GM12878 (cell line): ENCODE results near the gene NSMCE1. TPM values are rescaled to one million over a fixed set of nuclear protein-coding genes. Genes with fewer than 3 reads are reported as not detected.

ENCODE experiments used
- ATAC-seq: fragments of 200-7000 bp; cut with Tn5 transposase; 3 replicates; pipeline ENCODE4 v1.9.1; 2020; ENCODE audit warnings: mild to moderate bottlenecking, moderate library complexity
- BruUV-seq: library from RNA; stranded (reverse); fragments of 400-500 nt; replicated peaks from 2 replicates; lab custom pipeline; 2021; lab: Mats Ljungman, UMichigan
- CTCF ChIA-PET: fragments of 300-600 bp; sonication (Branson Sonifier 250); formaldehyde crosslinking; extraction: SDS; loops from one replicate; lab custom pipeline; 2021; ENCODE audit warnings: inconsistent platforms; lab: Yijun Ruan, JAX
- POLR2A ChIA-PET: fragments of 350-600 bp; formaldehyde crosslinking; extraction: SDS; loops from one replicate; lab custom pipeline; 2021; ENCODE audit warnings: inconsistent platforms; lab: Charles Lee
- RAD21 ChIA-PET: fragments of 300-600 bp; sonication (Branson Sonifier 250); formaldehyde crosslinking; loops from one replicate; lab custom pipeline; 2023; ENCODE audit warnings: antibody characterized with exemption; ENCODE audit not compliant: unreplicated experiment; lab: Charles Lee
- SMC1A ChIA-PET: fragments of 300-600 bp; sonication (Branson Sonifier 250); formaldehyde crosslinking; loops from one replicate; lab custom pipeline; 2023; ENCODE audit not compliant: unreplicated experiment, uncharacterized antibody; lab: Charles Lee
- DNase-seq: peaks from one replicate; pipeline ENCODE4 v3.0.0-alpha.2; 2011; ENCODE audit warnings: low read depth, low spot score
- FAIRE-seq: peaks from 3 replicates; lab custom pipeline; 2011; peaks lifted over from hg19 to GRCh38; lab: Jason Lieb, UNC
- H2AFZ ChIP-seq: 2 replicates; pipeline ENCODE4 v1.6.0; 2011; ENCODE audit warnings: low read depth, low read length, control low read depth; ENCODE audit not compliant: control insufficient read depth
- H3K27ac ChIP-seq: 2 replicates; pipeline ENCODE4 v1.5.1; 2011; ENCODE audit warnings: control low read depth; ENCODE audit not compliant: control insufficient read depth, insufficient read depth
- H3K27me3 ChIP-seq, 2 experiments: replicated peaks in 1 of 2; 2 replicates each; pipeline versions ENCODE4 v1.6.0 to v1.6.1; 2011; ENCODE audit warnings: low read length in 1 of 2; ENCODE audit not compliant: control insufficient read depth in 2 of 2, insufficient read depth in 2 of 2
- H3K36me3 ChIP-seq, 2 experiments: 2 replicates each; pipeline ENCODE4 v1.5.1; 2011; ENCODE audit warnings: low read length in 1 of 2; ENCODE audit not compliant: control insufficient read depth in 2 of 2, insufficient read depth in 2 of 2
- H3K4me1 ChIP-seq: 2 replicates; pipeline ENCODE4 v1.6.1; 2011; ENCODE audit warnings: mild to moderate bottlenecking, low read length, moderate library complexity, mixed read lengths; ENCODE audit not compliant: control insufficient read depth, insufficient read depth
- H3K4me2 ChIP-seq: 2 replicates; pipeline ENCODE4 v1.6.0; 2011; ENCODE audit warnings: control low read depth; ENCODE audit not compliant: control insufficient read depth, insufficient read depth
- H3K4me3 ChIP-seq: fragments of 200-600 bp; sonication (generic); 2 replicates; pipeline ENCODE4 v1.5.1; 2016
- H3K79me2 ChIP-seq: 2 replicates; pipeline ENCODE4 v1.6.0; 2011; ENCODE audit warnings: low read length; ENCODE audit not compliant: control insufficient read depth, insufficient read depth
- H3K9ac ChIP-seq: 2 replicates; pipeline ENCODE4 v1.8.0; 2011; ENCODE audit warnings: low read length, control low read depth, mixed read lengths; ENCODE audit not compliant: control insufficient read depth, insufficient read depth
- H3K9me3 ChIP-seq: replicated peaks from 3 replicates; pipeline ENCODE4 v1.5.1; 2011; ENCODE audit warnings: mild to moderate bottlenecking, low read length; ENCODE audit not compliant: control insufficient read depth, insufficient read depth
- H4K20me1 ChIP-seq: 2 replicates; pipeline ENCODE4 v1.6.0; 2011; ENCODE audit not compliant: control insufficient read depth, insufficient read depth
- EED ChIP-seq: sonication (generic); IDR thresholded peaks from 2 replicates; pipeline ENCODE4 v1.6.1; 2016; ENCODE audit warnings: antibody characterized with exemption, low read depth
- ZNF687 ChIP-seq: fragments of 450-650 bp; IDR thresholded peaks from 2 replicates; pipeline ENCODE4 v1.6.1; 2017; ENCODE audit warnings: mild to moderate bottlenecking, moderate library complexity
- WGBS: methylation state at CpG from one replicate; pipeline ENCODE4 v1.1.6; 2016; ENCODE audit warnings: low lambda C conversion rate; ENCODE audit not compliant: insufficient replicate concordance, insufficient coverage; ENCODE audit errors: missing lambda C conversion rate; 5-methylcytosine and 5-hydroxymethylcytosine counted together
- in situ Hi-C: fragments of 300-500 bp; cut with MboI; formaldehyde crosslinking; loops from 9 replicates; pipeline ENCODE4 v1.14.3; 2018; ENCODE audit warnings: mixed read lengths
- intact Hi-C: fragments of 100-400 bp; cut with micrococcal nuclease; formaldehyde crosslinking; loops from one replicate; pipeline ENCODE4 v1.14.2; 2022; ENCODE audit not compliant: unreplicated experiment
- polyA plus RNA-seq, 11 experiments: library from polyadenylated mRNA; depleted of rRNA in 4 of 11; unstranded in 6 of 11; stranded (reverse) in 5 of 11; fragments of >200 nt; fragmentation: Nextera tagmentation in 4 of 11; fragmentation: Illumina TruSeq in 1 of 11; extraction: Ambion mirVana in 4 of 11; extraction: Trizol in 1 of 11; gene quantifications; 1 replicate in 1 of 11; 2 replicates in 10 of 11; pipeline versions ENCODE4 v1.2.1 to v1.2.3, GENCODE V29; 2011 to 2016; ENCODE audit warnings: inconsistent platforms in 2 of 11, missing spikeins in 2 of 11, low read depth in 1 of 11
- total RNA-seq, 4 experiments: library from RNA; depleted of rRNA in 3 of 4; stranded (reverse); fragments of >200 nt in 3 of 4; fragmentation: Illumina TruSeq in 1 of 4; extraction: Trizol in 1 of 4; gene quantifications; 2 replicates each; pipeline versions ENCODE4 v1.2.1 to v1.2.3, GENCODE V29; 2013 to 2021

Gene NSMCE1
- total and polyA plus RNA-seq, 10 of the 15 experiments (the other 5 are each of a cell fraction or from before 2014, with no cell fraction given): 54.0 to 214 (median 71.4) TPM

GRCh38 chr16:27284865-27285675, 16.5 kb upstream of the NSMCE1 start (continued):
- TF ChIP-seq EED: peak; percentile 77
- TF ChIP-seq, all 136 proteins: peak for 12

- no peak overlapping the region for H3K27ac ChIP-seq
- 77% methylated on average over 7 of the region's 7 CpGs for WGBS
- intact Hi-C loops (no loop called here), in situ Hi-C loops (no loop called here)
- H3K9me3 ChIP-seq: no peaks in the 10 kb centered on the region; the same call in 2 of the 3 replicates
- H3K4me2 ChIP-seq: no peak overlapping the region
- FAIRE-seq: no peak
- H2AFZ ChIP-seq: no peak overlapping the region
- ChIA-PET RAD21 (no interaction called here), SMC1A (interaction anchor here (1.1 to 6.3 kb wide), 4 partner anchors 10 to 76 kb away, joined by 3 to 65 read pairs (median 4); no protein-coding TSS in a partner anchor), POLR2A (no interaction called here), CTCF (interaction anchor here (0.8 to 6.1 kb wide), 2 partner anchors 38 to 45 kb away, joined by 4 to 47 read pairs; no protein-coding TSS in a partner anchor)
- no peak for DNase-seq
- no peaks in the 10 kb centered on the region for H3K27me3 ChIP-seq
- no peaks in the 10 kb centered on the region for H3K79me2 ChIP-seq
- no TSS peak for BruUV-seq
- no peak overlapping the region for H3K4me3 ChIP-seq
- no peak overlapping the region for H3K9ac ChIP-seq
- TF ChIP-seq ZNF687: no peak
- TF ChIP-seq, all 136 proteins: peak for 0
- Histone ChIP-seq H3K36me3 (no peaks in the 10 kb centered on the region), H4K20me1 (no peaks in the 10 kb centered on the region), H3K4me1 (peaks cover 34% of the 10 kb centered on the region)
- ATAC-seq: no peak
Observed at GRCh38 chr16:27281243-27281642, 12.7 kb upstream of the NSMCE1 start.
